Body of pancreas (tissue), 4 donors: Measurements from ENCODE around the gene TRAF3. TPM values are rescaled to one million over a fixed set of nuclear protein-coding genes. Genes with fewer than 3 reads are reported as not detected.

Experiments used
- ATAC-seq: fragments of 150-250 bp; one replicate; pipeline ENCODE4 v1.9.1; 2016
- DNase-seq, 4 donors: peaks; one replicate each; pipeline ENCODE4 v3.0.0-alpha.2; 2019
- H3K27ac ChIP-seq, 4 donors: fragments of 200-600 bp; sonication (generic); 1 replicate in 3 of 4; 2 replicates in 1 of 4; pipeline versions ENCODE4 v1.5.1 to v1.6.1; 2016 to 2019; ENCODE audit warnings: mild to moderate bottlenecking in 1 of 4, mixed read lengths in 1 of 4, moderate library complexity in 1 of 4
- H3K27me3 ChIP-seq, 2 donors: fragments of 200-600 bp; sonication (generic); one replicate each; pipeline ENCODE4 v1.6.0; 2016; ENCODE audit warnings: mild to moderate bottlenecking in 1 of 2
- H3K36me3 ChIP-seq, 2 donors: fragments of 200-600 bp; sonication (generic); replicated peaks in 1 of 2; 2 replicates each; pipeline ENCODE4 v1.5.1; 2016; ENCODE audit warnings: low read depth in 2 of 2; ENCODE audit not compliant: insufficient read depth in 1 of 2
- H3K4me1 ChIP-seq: fragments of 200-600 bp; sonication (generic); one replicate; pipeline ENCODE4 v1.6.0; 2016
- H3K4me3 ChIP-seq, 2 donors: fragments of 200-600 bp; sonication (generic); 1 replicate in 1 of 2; 2 replicates in 1 of 2; pipeline ENCODE4 v1.5.1; 2016 to 2019
- H3K9me3 ChIP-seq, 3 donors: fragments of 200-600 bp; sonication (generic); 1 replicate in 2 of 3; 2 replicates in 1 of 3; pipeline ENCODE4 v1.5.1; 2016
- POLR2A ChIP-seq, 3 donors: fragments of 450-650 bp; IDR thresholded peaks; one replicate each; pipeline ENCODE4 v1.6.1; 2016; ENCODE audit warnings: antibody characterized with exemption in 3 of 3, mild to moderate bottlenecking in 2 of 3
- WGBS, 2 donors: methylation state at CpG; one replicate each; pipeline ENCODE4 v1.1.5; 2017; 5-methylcytosine and 5-hydroxymethylcytosine counted together
- intact Hi-C: fragments of 100-400 bp; cut with DNase I; formaldehyde crosslinking; loops from one replicate; pipeline ENCODE4 v1.15.1; 2023
- total RNA-seq, 2 donors: library from RNA; depleted of rRNA; stranded (reverse); fragments of >200 nt; gene quantifications; one replicate each; pipeline ENCODE4 v1.1.0, GENCODE V29; 2016
- TF ChIP-seq, protein P1 (sequence below), 7 experiments: fragments of 450-650 bp in 4 of 7; fragments of 200-600 bp in 3 of 7; sonication (generic) in 3 of 7; IDR thresholded peaks; one replicate each; pipeline ENCODE4 v1.5.1; 2016 to 2019; ENCODE audit warnings: antibody characterized with exemption in 7 of 7

TRAF3 gene
- total RNA-seq, 2 donors from 2014 or later = 10.4 to 22.7 TPM

DNA sequence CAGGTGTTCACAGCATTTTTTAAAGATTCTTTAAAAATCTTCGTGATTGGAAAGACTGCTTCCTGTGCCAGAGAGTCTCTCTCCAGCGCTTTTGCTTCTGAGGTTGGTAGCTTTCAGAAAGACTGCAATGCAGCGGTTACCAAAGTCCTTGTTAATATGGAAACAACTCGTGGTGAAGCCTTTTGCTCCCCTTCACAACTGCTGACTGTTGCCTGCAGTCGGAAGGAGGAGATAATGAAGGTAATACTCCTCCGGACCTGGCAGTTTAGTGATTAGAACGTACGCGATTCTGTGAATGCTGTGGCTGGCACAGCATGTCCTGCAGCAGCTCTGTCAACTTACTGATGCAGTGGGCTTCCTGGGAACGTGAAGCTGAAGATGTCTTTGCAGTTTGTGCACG, 50.9 kb downstream of the TRAF3 start:
- no peak overlapping the region for H3K27ac ChIP-seq
- no peaks in the 10 kb centered on the region for H3K9me3 ChIP-seq
- H3K4me1 ChIP-seq = peaks cover 12% of the 10 kb centered on the region
- DNase-seq = no peak
- intact Hi-C loops = no loop called here
- H3K36me3 ChIP-seq = no peaks in the 10 kb centered on the region
- ATAC-seq = no peak
- 24 to 27% methylated on average over 11 of the region's 11 CpGs for WGBS, 2 donors
- no peaks in the 10 kb centered on the region for H3K27me3 ChIP-seq
- TF ChIP-seq POLR2A (IDR thresholded peaks at IDR 0.05) = no peak
- TF ChIP-seq, protein P1, sequence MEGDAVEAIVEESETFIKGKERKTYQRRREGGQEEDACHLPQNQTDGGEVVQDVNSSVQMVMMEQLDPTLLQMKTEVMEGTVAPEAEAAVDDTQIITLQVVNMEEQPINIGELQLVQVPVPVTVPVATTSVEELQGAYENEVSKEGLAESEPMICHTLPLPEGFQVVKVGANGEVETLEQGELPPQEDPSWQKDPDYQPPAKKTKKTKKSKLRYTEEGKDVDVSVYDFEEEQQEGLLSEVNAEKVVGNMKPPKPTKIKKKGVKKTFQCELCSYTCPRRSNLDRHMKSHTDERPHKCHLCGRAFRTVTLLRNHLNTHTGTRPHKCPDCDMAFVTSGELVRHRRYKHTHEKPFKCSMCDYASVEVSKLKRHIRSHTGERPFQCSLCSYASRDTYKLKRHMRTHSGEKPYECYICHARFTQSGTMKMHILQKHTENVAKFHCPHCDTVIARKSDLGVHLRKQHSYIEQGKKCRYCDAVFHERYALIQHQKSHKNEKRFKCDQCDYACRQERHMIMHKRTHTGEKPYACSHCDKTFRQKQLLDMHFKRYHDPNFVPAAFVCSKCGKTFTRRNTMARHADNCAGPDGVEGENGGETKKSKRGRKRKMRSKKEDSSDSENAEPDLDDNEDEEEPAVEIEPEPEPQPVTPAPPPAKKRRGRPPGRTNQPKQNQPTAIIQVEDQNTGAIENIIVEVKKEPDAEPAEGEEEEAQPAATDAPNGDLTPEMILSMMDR (IDR thresholded peaks at IDR 0.05) = no peak
- no peak overlapping the region for H3K4me3 ChIP-seq

DNA sequence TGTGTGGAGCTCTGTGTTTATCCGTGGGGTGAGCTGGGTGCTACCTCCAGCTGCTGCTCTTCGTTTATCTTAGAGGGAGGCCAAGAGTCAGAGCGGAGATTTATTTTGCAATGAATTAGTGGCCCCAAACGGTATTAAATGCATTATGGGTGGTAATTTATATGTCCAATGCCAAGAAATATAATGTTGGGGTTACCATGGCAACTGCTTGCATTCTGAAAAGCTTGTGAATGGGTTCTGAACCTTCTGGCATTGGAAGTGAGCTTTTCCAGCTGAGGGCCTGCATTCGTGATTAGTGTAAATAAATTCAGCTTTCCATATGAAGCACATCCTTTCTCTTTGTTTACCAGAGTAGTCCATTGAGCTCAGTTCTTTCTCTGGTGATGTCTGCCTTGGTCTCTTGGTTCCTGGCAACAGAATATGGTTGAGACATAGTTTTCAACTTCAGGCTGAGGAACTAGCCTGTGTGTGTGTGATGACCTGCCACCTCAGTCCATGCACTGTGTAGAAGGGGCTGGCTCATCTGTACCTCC, 51.8 kb downstream of the TRAF3 start:
- TF ChIP-seq, protein P1 (IDR thresholded peaks at IDR 0.05) = no peak
- no peak for TF ChIP-seq POLR2A (IDR thresholded peaks at IDR 0.05)
- intact Hi-C loops = no loop called here
- no peak overlapping the region for H3K27ac ChIP-seq
- H3K4me1 ChIP-seq = peaks cover 12% of the 10 kb centered on the region
- H3K9me3 ChIP-seq = no peaks in the 10 kb centered on the region
- ATAC-seq (no peak), DNase-seq (no peak)
- no peaks in the 10 kb centered on the region for H3K27me3 ChIP-seq
- H3K4me3 ChIP-seq = no peak overlapping the region
- 61 to 69% methylated on average over 5 of the region's 5 CpGs for WGBS, 2 donors
- no peaks in the 10 kb centered on the region for H3K36me3 ChIP-seq

DNA sequence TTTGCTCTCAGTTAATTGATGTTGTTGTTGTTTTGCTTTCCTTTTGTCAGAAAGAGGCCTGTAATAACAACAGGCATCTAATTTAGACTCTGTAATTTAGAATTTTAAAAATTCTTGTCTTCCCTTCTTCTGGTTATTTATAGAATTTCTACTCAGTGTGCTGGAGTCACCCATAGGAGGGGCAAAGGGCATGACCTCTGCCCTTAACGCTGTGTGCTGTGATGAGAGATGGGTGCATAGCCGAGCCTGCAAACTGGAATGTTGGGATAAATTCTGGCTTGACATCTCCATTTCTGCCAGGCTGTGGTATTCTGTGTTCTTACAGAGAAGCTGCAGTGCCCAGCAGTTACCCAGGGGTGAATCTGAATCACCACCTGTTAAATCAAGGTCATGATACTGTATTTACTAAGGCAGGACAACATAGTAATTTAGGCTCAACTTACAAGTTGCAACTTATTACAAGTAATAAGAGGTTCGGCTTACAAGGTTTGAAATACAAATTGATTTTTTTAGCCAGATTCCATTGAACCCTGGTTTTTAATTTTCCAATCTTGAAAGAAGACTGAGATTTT, 53.3 kb downstream of the TRAF3 start:
- Histone ChIP-seq H3K27me3 (no peaks in the 10 kb centered on the region), H3K4me1 (peaks cover 12% of the 10 kb centered on the region), H3K4me3 (no peak overlapping the region), H3K36me3 (no peaks in the 10 kb centered on the region), H3K27ac (no peak overlapping the region), H3K9me3 (no peaks in the 10 kb centered on the region)
- intact Hi-C loops = no loop called here
- TF ChIP-seq POLR2A (IDR thresholded peaks at IDR 0.05) = no peak
- TF ChIP-seq, protein P1 (IDR thresholded peaks at IDR 0.05) = no peak
- ATAC-seq (no peak), DNase-seq (no peak)
- WGBS, 2 donors = 81 to 93% methylated on average over 3 of the region's 3 CpGs

DNA sequence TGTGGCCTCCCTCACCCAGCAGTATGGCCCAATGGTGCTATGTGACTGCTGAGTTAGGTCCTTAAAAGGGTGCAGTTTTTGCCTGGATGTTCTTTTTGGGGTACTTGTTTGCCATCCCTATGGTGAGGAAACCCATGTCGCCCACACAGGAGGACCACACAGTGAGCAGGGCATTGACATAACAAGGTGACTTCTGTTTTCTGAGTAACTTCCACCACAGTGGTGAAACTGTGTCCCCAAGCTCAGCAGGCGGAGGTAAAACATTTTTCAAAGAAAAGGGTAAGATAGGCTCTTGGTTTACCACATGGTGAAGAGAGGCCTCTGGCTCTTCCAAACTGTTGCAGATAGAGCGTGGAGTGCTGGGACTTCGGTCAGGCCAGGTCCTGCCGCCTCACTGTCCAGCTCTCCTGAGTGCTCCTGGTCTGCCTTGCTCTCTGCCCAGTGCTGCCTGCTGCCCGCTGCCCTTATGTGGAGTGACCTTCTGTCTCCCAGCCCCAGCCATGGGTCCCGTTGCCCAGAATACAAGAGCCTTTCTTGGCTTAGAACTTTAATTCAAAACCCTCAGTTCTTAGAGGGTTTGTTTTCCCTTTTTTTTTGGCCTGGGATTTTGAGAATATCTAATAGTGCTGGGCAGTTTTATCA, 54.0 kb downstream of the TRAF3 start:
- no peaks in the 10 kb centered on the region for H3K9me3 ChIP-seq
- H3K36me3 ChIP-seq = no peaks in the 10 kb centered on the region
- peaks cover 12% of the 10 kb centered on the region for H3K4me1 ChIP-seq
- no peaks in the 10 kb centered on the region for H3K27me3 ChIP-seq
- ATAC-seq (no peak), DNase-seq (no peak)
- TF ChIP-seq, protein P1 (IDR thresholded peaks at IDR 0.05) = no peak
- TF ChIP-seq POLR2A (IDR thresholded peaks at IDR 0.05) = no peak
- H3K27ac ChIP-seq = no peak overlapping the region
- H3K4me3 ChIP-seq = no peak overlapping the region
- WGBS, 2 donors = 89 to 91% methylated on average over 7 of the region's 7 CpGs
- intact Hi-C loops = no loop called here

DNA sequence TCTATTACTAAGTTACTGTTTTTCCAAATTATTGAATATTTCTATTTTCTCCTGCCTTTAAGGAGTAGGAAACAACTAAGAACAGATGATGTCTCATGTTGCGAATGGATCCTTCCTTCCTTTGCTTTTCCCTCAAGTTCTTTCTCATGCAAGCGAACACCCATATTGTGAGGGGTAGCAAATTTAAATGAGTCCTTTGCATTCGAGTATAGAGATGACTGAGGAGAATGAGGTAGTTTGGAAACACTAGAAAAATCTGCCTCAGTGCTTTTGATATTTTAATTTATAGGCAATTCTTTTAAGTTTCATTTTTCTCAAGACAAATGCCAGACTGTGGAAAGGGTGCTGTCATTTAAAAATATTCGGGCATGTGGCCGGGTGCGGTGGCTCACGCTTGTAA, 56.1 kb downstream of the TRAF3 start:
- WGBS, 2 donors = 89 to 91% methylated on average over 7 of the region's 7 CpGs
- ATAC-seq = no peak
- intact Hi-C loops = no loop called here

More for the DNA sequence above, 56.1 kb downstream of the TRAF3 start:
- H3K4me1 ChIP-seq = peaks cover 2% of the 10 kb centered on the region
- no peak overlapping the region for H3K4me3 ChIP-seq
- TF ChIP-seq, protein P1 (IDR thresholded peaks at IDR 0.05) = no peak
- TF ChIP-seq POLR2A (IDR thresholded peaks at IDR 0.05) = no peak
- DNase-seq = no peak
- no peaks in the 10 kb centered on the region for H3K36me3 ChIP-seq
- no peaks in the 10 kb centered on the region for H3K27me3 ChIP-seq
- H3K9me3 ChIP-seq = no peaks in the 10 kb centered on the region
- H3K27ac ChIP-seq = no peak overlapping the region
